Lower leg skin (tissue), 4 donors: ENCODE measurements around the gene GPC5. TPM values are rescaled to one million over a fixed set of nuclear protein-coding genes. Genes with fewer than 3 reads are reported as not detected.
A peak's percentile ranks its signal among the peaks of the same experiment; 100 is the strongest.

ENCODE experiments used
- DNase-seq, 2 donors: peaks; one replicate each; pipeline ENCODE4 v3.0.0-alpha.2; 2019; ENCODE audit warnings: low spot score in 2 of 2
- H3K4me3 ChIP-seq: fragments of 200-600 bp; sonication (generic); 2 replicates; pipeline ENCODE4 v1.5.1; 2017; ENCODE audit warnings: mild to moderate bottlenecking, low read depth; ENCODE audit not compliant: poor library complexity, severe bottlenecking
- CTCF ChIP-seq, 3 donors: fragments of 450-650 bp; IDR thresholded peaks; one replicate each; pipeline ENCODE4 v1.5.1; 2016; ENCODE audit warnings: antibody characterized with exemption in 3 of 3, mild to moderate bottlenecking in 3 of 3, moderate library complexity in 2 of 3
- POLR2A ChIP-seq, 2 donors: fragments of 450-650 bp; IDR thresholded peaks; one replicate each; pipeline ENCODE4 v1.6.1; 2016 to 2017; ENCODE audit warnings: antibody characterized with exemption in 2 of 2, mild to moderate bottlenecking in 1 of 2, moderate library complexity in 1 of 2
- WGBS, 2 donors: methylation state at CpG; one replicate each; pipeline ENCODE4 v1.1.5; 2018; 5-methylcytosine and 5-hydroxymethylcytosine counted together
- intact Hi-C: fragments of 100-400 bp; cut with DNase I; formaldehyde crosslinking; loops from one replicate; pipeline ENCODE4 v1.15.0; 2023; ENCODE audit warnings: low total_unique reads
- total RNA-seq, 4 donors: library from RNA; depleted of rRNA; stranded (reverse); fragments of >200 nt; gene quantifications; one replicate each; pipeline ENCODE4 v1.1.0, GENCODE V29; 2016

GPC5 gene
- total RNA-seq, 4 donors from 2014 or later, result 0.46 to 1.3 (median 0.82) TPM

- H3K4me3 ChIP-seq, result peak overlapping the region; percentile 24
- DNase-seq, result no peak
- TF ChIP-seq POLR2A (IDR thresholded peaks at IDR 0.05) (no peak), CTCF (IDR thresholded peaks at IDR 0.05) (no peak)
- WGBS, 2 donors, result 27 to 28% methylated on average over 41 to 43 of the region's 44 CpGs
- intact Hi-C loops, result no loop called here
These were observed 1.0 kb downstream of the GPC5 start for GRCh38 chr13:91399189-91400062.

GRCh38 chr13:91400063-91400399 lies 1.6 kb downstream of the GPC5 start:
- DNase-seq, result no peak
- no peak overlapping the region for H3K4me3 ChIP-seq
- TF ChIP-seq CTCF (IDR thresholded peaks at IDR 0.05) (no peak), POLR2A (IDR thresholded peaks at IDR 0.05) (no peak)
- 60 to 73% methylated on average over 6 of the region's 6 CpGs for WGBS, 2 donors
- intact Hi-C loops, result no loop called here

- no peak overlapping the region for H3K4me3 ChIP-seq
- no peak for TF ChIP-seq CTCF (IDR thresholded peaks at IDR 0.05)
- DNase-seq, result no peak
- 57 to 76% methylated on average over 3 of the region's 3 CpGs for WGBS, 2 donors
- intact Hi-C loops, result no loop called here
These were observed 2.2 kb downstream of the GPC5 start for GRCh38 chr13:91400671-91401070.

- WGBS, 2 donors, result 77 to 78% methylated on average over 2 of the region's 2 CpGs
- TF ChIP-seq CTCF (IDR thresholded peaks at IDR 0.05), result no peak
- TF ChIP-seq POLR2A (IDR thresholded peaks at IDR 0.05), result no peak
- intact Hi-C loops, result no loop called here
- DNase-seq, result no peak
- H3K4me3 ChIP-seq, result no peak overlapping the region
These were observed 3.5 kb downstream of the GPC5 start for GRCh38 chr13:91401920-91402319.

GRCh38 chr13:91405240-91405639 lies 6.8 kb downstream of the GPC5 start:
- 93% methylated on average over 6 of the region's 6 CpGs for WGBS, 2 donors

More at GRCh38 chr13:91405240-91405639, 6.8 kb downstream of the GPC5 start:
- intact Hi-C loops, result no loop called here
- H3K4me3 ChIP-seq, result no peak overlapping the region
- no peak for DNase-seq
- no peak for TF ChIP-seq POLR2A (IDR thresholded peaks at IDR 0.05)
- TF ChIP-seq CTCF (IDR thresholded peaks at IDR 0.05), result no peak
